GM13977 (cell line): ENCODE results near the gene KCNE5.

Source experiments
- DNase-seq: peaks from one replicate; pipeline ENCODE4 v3.0.0; 2012; ENCODE audit warnings: low spot score
- CTCF ChIP-seq: IDR thresholded peaks from 2 replicates; pipeline ENCODE4 v1.5.1; 2012; ENCODE audit warnings: mild to moderate bottlenecking, control low read depth; ENCODE audit not compliant: insufficient read depth; ENCODE audit errors: extremely low read depth, missing control alignments
- in situ Hi-C: fragments of 300-500 bp; cut with MboI; formaldehyde crosslinking; loops from one replicate; pipeline ENCODE4 v1.12.0; 2022; ENCODE audit warnings: low sequenced_read_pairs, low pct_unique_long_range_greater_than_20kb, mixed read lengths, inconsistent platforms; ENCODE audit not compliant: unreplicated experiment

The KCNE5 gene

GRCh38 chrX:109619771-109620170 lies 5.2 kb downstream of the KCNE5 start:
- no peak for DNase-seq
- no peak for TF ChIP-seq CTCF
- in situ Hi-C loops, result no loop called here

GRCh38 chrX:109614951-109615350 lies 10.0 kb downstream of the KCNE5 start:
- no peak for TF ChIP-seq CTCF
- in situ Hi-C loops, result no loop called here

GRCh38 chrX:109601486-109601885 lies 23.5 kb downstream of the KCNE5 start:
- in situ Hi-C loops, result no loop called here
- no peak for DNase-seq
- no peak for TF ChIP-seq CTCF

More at GRCh38 chrX:109614951-109615350, 10.0 kb downstream of the KCNE5 start:
- no peak for DNase-seq

GRCh38 chrX:109600237-109600651 lies 24.7 kb downstream of the KCNE5 start:
- TF ChIP-seq CTCF, result no peak
- DNase-seq, result no peak
- in situ Hi-C loops, result no loop called here

GRCh38 chrX:109596015-109596414 lies 29.0 kb downstream of the KCNE5 start:
- no peak for TF ChIP-seq CTCF
- in situ Hi-C loops, result no loop called here
- DNase-seq, result no peak

GRCh38 chrX:109590176-109590575 lies 34.8 kb downstream of the KCNE5 start:
- in situ Hi-C loops, result no loop called here
- DNase-seq, result no peak
- no peak for TF ChIP-seq CTCF

- no peak for TF ChIP-seq CTCF
- in situ Hi-C loops, result no loop called here
- DNase-seq, result no peak
These were observed 39.5 kb downstream of the KCNE5 start for GRCh38 chrX:109585488-109585887.
